Daoy (cell line): ENCODE data around the gene SEC61A1. TPM values are rescaled to one million over a fixed set of nuclear protein-coding genes. Genes with fewer than 3 reads are reported as not detected.

ENCODE experiments used
- DNase-seq: peaks from one replicate; pipeline ENCODE4 v3.0.0-alpha.2; 2015; ENCODE audit warnings: low read depth
- total RNA-seq: library from RNA; depleted of rRNA; stranded (reverse); fragments of >200 nt; shearing (Covaris generic); gene quantifications from 2 replicates; pipeline ENCODE4 v1.2.3, GENCODE V29; 2014; rRNA removed

The SEC61A1 gene
- total RNA-seq = 220 and 235 TPM in 2 replicates

- DNase-seq = peak; percentile 98
Measured at GRCh38 chr3:128051837-128052594, at the start of gene SEC61A1. Gene SEC61A1 (plus strand): TSS chr3:128052437. CDS start chr3:128052553, 116 bp downstream.

DNA sequence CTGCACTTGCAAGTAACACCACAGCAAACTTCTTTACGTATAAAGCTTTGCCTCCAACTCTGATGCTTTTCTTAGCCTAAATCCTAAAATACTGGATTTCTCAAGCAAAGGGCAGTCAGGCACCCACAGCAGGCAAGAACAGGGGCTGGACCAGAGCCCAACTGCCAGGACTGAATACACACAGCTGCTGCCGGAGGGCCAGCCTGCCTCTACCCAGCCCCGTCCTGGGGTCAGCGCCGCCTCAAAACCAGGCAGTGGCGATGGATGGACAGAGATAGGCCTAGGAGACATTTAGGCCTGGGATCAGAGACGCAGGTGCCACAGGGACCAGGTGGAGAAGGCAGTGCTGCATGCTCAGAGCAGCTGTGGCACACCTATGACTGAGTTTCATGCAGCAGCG is 47.6 kb upstream of the SEC61A1 start:
- DNase-seq = no peak

DNA sequence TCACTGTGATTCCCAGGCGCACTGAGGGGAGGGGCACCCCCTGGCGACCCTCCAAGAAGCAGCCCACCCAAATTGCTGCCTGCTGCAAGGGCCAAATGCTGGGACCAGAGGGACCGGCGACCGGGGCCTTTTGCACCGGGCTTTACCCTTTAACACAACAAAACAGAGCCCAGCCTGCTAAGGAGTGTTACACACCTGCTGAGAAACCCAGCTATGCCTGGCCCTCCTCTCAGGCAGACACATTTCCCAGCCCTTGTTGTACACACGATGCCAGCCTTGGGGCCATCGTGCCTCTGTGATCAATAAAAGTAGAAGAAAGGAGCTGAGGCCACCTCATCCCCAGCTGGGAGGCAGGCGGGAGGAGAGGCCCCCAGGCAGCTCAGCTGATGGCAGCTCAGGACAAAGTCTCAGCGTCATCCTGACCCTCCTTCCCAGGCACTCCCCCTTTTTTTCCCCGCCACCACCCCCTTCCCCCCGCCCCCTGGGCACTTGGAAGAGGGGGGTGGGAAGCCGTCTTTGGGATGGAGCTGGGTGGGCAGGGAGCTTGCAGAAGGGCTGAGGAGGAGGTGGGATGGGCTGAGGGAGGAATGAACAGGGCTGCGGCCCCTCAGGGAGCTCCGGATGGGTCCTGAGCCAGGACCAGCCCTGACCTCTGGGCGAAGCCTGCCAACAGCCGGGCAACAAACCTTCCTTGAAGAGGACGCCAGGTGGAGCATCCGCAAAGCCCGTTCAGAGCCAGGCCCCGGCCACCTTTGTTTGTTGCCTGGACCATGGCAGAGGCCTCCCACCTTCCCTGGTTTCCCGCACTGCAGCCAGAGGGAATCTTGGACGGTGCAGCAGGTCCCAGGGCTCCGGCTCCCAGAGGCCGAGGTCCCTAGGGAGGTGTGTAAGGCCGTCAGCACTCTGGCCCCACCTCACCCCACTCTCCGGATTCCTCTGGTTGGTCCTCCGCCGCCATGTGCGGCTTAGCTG is 45.9 kb upstream of the SEC61A1 start:
- DNase-seq = no peak

- no peak for DNase-seq
Measured at GRCh38 chr3:128007033-128007424, 45.2 kb upstream of the SEC61A1 start.

GRCh38 chr3:128009952-128010846 is 42.0 kb upstream of the SEC61A1 start:
- no peak for DNase-seq

GRCh38 chr3:128011140-128011539 is 41.1 kb upstream of the SEC61A1 start:
- DNase-seq = peak; percentile 56

DNA sequence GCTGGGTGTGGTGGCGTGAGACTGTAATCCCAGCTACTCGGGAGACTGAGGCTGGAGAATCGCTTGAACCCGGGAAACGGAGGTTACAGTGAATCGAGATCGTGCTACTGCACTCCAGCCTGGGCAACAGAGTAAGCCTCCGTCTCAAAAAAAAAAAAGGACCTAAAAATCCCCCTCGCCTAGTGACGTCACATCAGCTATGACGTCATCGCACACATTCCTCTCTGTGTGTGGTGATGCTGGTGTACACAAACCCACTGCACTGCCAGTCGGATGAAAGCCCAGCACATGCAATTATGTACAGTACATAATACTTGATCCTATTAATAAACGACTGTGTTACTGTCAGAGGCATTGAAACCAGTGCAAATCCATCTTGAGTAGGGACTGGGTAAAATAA is 40.2 kb upstream of the SEC61A1 start:
- DNase-seq = peak; percentile 38

DNA sequence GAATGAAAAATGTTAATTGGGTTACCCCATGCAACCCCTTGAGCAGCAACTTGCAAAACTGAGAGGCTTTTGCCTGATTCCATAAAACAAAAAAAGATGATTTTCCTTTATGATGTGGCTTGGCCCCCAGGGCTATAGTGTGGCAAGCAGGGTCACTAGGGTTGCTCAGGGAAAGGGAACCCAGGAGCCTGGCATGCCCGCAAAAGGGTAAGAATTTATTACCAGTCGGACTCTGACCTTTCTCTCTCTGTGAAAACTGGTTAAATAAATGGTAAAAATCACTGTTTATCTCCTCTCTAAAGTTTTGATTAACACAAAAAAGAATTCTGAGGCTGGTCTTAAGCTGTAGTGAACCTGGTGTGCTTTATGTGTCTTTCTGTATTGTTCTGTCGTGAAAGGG is 37.7 kb upstream of the SEC61A1 start:
- DNase-seq = no peak

- DNase-seq = no peak
Measured at GRCh38 chr3:128016502-128016901, 35.7 kb upstream of the SEC61A1 start.

DNA sequence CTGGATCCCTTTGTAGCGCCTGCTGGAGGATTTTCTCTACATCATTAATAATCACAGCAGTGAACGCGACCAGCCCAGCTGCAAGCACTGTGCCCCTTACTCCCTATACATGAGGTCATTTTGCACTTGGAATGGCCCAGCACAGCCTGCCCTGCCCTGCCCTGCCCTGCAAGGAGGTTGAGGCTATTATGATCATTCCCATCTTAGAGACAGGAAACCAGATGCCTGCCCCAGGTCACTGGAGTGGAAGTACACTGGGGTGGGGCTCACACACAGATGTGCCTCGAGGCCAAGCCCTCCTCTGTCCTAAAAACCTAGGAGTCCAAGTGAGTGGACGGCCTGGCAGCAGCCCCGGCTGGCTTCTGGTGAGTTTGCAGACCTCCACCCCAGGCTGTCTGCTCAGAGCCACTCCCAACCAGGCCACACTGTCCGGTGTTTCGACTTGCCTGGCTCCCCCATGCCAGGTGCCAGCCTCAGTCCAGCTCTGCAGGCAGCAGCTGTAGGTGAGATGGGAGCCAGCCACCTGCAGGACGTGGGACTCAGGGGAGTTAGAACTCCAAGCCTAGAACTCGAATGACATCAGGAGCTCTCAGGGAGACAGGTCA is 30.4 kb upstream of the SEC61A1 start:
- DNase-seq = no peak

- DNase-seq = no peak
Measured at GRCh38 chr3:128033102-128033501, 19.1 kb upstream of the SEC61A1 start.

DNA sequence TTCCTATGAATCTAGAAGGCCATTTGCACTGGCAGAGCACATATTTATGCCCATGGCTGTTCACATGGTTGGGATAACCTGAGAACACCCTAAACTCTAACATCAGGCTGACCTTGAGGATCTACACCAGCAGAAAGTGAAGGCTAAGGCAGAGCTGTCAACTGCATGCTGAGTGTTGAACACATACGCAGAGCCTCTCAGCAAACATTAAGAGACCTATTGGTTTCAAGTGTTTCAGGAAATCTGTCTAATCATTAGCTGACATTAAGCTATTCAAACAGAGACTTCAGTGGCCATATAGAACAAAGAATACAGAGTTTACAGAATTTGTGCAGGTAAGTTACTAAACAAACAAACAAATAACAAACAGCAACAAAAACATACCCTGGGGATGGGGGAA is 16.1 kb upstream of the SEC61A1 start:
- no peak for DNase-seq

DNA sequence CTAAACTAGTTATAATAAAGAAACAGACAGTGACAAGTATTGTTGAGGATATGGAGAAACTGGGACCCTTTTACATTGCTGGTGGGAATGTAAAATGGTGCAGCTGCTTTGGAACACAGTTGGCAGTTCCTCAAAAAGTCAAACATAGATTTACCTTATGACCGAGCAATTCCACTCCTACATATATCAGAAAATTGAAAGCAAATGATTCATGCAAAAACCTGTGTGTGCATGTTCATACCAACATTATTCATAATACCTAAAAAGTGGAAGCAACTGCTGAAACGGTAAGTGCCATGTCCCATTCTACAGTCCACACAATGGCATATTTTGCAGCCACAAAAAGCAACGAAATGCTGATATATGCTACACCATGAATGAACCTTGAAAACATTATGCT is 12.2 kb upstream of the SEC61A1 start:
- no peak for DNase-seq

- DNase-seq = no peak
Measured at GRCh38 chr3:128040660-128041059, 11.6 kb upstream of the SEC61A1 start.

DNA sequence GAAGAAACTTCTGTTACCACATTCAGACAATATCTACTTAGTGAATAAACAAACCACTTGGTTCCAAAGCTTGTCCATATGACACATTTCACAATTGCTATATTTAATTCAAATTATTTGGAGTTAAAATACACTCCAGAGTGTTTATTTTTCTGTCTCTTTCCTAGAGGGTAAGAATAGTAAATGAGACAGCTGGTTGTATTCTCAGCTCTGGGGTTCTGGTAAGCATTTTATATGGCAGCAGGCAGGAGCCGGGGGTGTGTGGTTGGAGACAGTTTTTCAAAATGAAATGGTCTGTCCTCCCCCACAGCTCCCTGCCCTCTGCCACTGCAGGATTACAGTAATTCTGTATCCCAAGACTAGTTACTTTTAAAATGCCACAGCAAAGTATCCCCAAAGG is 10.9 kb upstream of the SEC61A1 start:
- no peak for DNase-seq

- no peak for DNase-seq
Measured at GRCh38 chr3:128050597-128050996, 1.6 kb upstream of the SEC61A1 start.

DNA sequence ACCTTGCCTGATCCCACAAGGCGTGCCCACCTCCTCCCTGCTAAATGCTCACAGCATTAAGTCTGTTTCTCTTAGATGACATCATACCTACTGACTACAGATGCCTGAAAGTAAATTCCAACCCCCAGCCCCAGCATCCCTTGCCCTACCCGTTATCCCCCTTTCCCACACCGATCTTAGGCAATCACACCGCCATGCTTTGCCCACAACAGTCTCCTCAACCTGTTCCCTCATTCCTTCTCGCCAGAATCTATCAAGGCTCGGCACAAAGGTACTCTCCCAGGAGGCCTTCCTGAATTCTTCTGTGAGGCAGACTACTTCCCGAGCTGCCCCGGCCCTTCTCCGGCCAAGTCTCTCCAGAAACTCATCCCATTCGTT is 789 bp upstream of the SEC61A1 start:
- no peak for DNase-seq

DNA sequence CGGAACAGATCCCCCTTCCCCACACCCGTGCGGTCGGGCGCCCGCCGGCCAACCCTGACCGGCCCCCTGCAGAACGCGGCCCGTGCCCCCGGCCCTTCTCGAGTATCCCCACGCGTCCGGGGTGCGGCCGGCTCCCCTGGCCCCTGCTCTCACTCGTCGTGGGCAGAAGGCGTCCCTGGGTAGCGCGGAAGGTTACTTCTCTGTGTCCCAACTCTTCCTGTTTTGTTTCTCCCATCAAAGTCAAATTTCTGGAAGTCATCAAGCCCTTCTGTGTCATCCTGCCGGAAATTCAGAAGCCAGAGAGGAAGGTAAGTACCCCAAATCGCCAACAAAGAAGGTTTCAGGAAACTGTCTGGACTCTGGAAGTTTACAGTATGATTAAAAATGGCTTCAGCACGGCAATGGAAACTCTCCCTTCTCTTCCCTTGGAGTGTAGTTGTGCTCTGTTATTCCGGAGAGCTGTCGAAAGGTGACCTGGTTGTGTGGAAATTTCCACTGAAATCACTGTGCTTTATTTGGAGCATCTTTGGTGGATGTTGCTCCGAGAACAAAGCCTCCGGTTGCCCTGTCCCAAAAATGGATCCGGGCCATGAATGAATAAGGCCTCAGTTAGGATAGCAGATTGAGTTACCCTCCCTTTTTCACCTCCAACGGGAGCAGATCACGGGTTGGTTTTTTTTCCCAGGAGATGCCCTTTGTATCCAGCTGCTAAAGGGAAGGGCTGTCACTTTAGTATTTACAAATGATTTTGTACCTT is 536 bp downstream of the SEC61A1 start:
- DNase-seq = no peak

GRCh38 chr3:128053614-128054013 is 1.4 kb downstream of the SEC61A1 start:
- no peak for DNase-seq

DNA sequence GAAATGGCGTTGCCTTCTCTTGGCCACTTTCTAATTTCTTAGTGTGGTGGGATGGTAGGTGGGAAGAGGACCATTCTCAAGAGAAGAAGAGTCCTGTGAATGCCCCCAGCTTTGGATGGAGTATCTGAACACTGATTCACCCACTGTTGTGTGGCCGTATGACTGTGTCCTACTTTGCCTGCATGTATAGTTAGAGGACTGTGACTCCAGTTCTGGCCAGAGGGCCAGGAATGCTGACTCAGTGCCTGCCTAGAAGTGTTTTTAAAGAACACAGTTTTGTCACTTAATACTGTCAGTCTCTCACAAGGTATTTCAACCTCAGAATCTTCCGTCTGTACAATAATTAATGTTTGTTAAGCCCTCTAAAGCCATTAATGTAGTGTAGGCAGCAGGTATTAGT is 2.1 kb downstream of the SEC61A1 start:
- DNase-seq = peak; percentile 28

GRCh38 chr3:128056258-128056657 is 4.0 kb downstream of the SEC61A1 start:
- DNase-seq = no peak
